NCI-H146 treated with DMSO at 0.1 percent for 48 hours (cell line): ENCODE results near the gene PRKG1.

Experiments
- DNase-seq: peaks from one replicate; lab custom pipeline; 2025; ENCODE audit not compliant: unreplicated experiment; lab: John Stamatoyannopoulos, UW

The PRKG1 gene

GRCh38 chr10:51786684-51787035 lies 712.4 kb downstream of the PRKG1 start:
- DNase-seq = no peak

GRCh38 chr10:51788273-51788672 lies 714.0 kb downstream of the PRKG1 start:
- no peak for DNase-seq

- DNase-seq = no peak
Measured at GRCh38 chr10:51789118-51789517, 714.8 kb downstream of the PRKG1 start.

DNA sequence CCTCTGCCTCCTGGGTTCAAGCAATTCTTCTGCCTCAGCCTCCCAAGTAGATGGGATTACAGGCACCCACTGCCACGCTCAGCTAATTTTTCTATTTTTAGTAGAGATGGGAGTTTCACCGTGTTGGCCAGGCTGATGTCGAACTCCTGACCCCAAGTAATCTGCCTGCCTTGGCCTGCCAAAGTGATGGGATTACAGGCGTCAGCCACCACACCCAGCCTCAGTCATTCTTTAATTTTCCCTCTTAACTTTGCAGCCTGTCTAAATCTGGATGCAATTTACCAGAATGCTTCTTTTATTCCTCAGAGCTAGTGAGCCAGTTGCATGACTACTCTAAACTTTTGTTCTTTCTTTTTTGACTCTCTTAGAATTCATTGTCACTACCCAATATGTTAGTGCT lies 715.6 kb downstream of the PRKG1 start:
- no peak for DNase-seq

GRCh38 chr10:51792678-51793077 lies 718.4 kb downstream of the PRKG1 start:
- DNase-seq = no peak

DNA sequence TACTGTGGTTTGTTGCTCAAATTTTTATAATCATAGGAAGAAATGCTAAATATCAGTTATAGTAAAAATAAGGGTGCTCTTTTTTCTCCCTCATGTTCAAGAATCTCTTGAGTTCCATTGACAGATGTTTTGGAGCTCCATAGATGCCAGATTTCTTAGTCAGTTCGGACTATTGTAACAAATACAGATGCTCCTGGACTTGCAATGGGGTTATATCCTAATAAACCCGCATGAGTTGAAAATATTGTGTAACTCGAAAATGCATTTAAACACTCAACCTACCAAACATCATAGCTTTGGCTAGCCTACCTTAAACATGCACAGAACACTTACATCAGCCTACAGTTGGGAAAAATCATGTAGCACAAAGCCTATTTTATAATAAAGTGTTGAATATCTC lies 725.8 kb downstream of the PRKG1 start:
- no peak for DNase-seq

DNA sequence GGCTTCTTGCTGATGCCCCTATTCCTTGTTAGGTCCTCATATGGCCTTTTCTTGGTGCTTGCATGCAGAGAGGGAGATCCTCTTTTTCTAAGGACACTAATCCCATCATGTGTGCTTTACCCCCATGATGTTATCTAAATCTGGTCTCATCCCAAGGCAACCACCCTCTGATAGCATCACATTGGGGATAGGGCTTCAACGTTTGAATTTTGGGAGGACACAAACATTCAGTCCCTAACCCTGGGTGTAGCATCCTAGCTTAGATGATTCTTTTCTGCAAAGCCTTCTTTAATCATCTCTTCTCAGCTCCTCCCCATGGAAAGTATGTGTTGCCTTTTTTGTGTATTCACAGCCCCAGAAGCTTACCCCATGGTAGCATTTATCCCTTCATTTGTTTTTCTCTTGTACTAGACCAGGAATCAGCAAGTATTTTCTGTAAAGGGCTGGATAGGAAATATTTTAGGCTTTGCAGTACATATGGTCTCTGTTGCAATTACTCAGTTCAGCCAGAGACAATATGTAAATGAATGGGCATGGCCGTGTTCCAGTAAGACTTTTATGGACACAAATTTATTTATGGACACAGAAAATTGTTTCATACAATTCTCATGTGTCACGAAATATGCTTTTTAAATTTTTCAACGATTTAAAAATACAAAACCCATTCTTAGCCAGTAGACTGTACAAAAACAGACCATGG lies 726.6 kb downstream of the PRKG1 start:
- DNase-seq = no peak

- no peak for DNase-seq
Measured at GRCh38 chr10:51802030-51802429, 727.7 kb downstream of the PRKG1 start.

DNA sequence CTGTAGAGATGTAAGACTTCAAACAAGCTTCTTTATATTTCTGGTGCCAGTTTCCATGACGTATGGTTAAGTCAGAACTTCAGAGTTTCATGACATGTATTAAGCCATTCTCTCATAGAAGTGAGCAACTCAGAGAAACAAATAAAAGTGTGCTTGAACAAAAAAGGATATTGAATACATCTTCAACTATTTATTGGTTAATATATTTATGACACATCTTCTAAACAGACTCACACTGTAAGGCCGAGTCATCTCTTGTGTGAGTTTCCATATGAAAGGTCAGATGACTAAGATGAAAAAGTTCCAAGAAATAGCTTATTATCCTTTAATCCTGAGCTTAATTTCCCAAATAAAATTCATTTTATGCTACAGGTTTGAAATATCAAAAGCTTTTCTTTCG lies 730.6 kb downstream of the PRKG1 start:
- DNase-seq = no peak

- no peak for DNase-seq
Measured at GRCh38 chr10:51806079-51806835, 732.0 kb downstream of the PRKG1 start.

DNA sequence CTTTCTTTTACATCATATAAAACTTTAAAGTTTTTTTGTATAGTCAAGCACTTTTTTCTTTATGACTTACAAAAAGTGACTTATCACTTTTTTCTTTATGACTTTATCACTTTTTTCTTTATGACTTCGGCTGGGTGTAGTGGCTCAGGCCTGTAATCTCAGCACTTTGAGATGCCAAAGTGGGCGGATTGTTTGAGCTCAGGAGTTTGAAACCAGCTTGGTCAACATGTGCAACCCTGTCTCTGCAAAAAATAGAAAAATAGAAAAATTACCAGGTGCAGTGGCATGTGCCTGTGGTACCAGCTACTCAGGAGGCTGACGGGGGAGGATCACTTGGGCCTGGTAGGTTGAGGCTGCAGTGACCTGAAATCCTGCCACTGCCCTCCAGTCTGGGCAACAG lies 733.9 kb downstream of the PRKG1 start:
- no peak for DNase-seq

DNA sequence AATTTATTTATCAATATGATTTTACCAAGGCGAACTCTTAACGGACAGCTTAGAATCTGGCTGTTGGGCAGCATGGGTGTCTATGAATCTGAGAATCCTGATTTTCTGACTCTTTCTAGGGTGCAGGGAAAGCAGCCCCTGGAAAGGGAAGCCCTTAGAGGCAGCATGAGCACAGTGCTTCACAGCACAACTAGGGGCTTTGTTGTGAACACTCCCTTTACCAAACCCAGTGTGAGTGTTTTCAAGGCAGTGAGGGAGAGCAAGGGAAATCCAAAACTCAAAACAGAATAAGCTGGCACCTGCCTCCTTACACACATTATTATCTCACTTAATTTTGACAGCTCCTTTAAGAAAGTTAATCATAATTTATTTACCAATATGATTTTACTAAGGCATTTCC lies 741.4 kb downstream of the PRKG1 start:
- no peak for DNase-seq

DNA sequence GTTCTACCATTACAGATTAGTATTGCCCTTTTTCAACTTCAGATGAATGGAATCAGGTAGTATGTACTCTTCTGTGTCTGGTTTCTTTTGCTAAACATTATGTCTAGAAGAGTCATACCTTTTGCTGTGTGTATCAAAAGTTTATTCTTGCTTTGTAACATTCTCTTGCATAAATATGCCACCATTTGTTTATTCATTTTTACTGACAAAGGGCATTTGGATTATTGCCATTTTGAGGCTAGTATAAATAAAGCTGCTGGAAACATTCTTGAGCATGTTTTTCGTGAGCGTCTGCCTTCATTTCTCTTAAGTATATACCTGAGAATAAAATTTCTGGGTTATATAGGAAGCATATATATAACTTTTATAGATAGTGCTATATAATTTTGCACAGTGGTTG lies 746.8 kb downstream of the PRKG1 start:
- no peak for DNase-seq

GRCh38 chr10:51821745-51822144 lies 747.5 kb downstream of the PRKG1 start:
- no peak for DNase-seq

GRCh38 chr10:51832652-51833383 lies 758.5 kb downstream of the PRKG1 start:
- DNase-seq = no peak

DNA sequence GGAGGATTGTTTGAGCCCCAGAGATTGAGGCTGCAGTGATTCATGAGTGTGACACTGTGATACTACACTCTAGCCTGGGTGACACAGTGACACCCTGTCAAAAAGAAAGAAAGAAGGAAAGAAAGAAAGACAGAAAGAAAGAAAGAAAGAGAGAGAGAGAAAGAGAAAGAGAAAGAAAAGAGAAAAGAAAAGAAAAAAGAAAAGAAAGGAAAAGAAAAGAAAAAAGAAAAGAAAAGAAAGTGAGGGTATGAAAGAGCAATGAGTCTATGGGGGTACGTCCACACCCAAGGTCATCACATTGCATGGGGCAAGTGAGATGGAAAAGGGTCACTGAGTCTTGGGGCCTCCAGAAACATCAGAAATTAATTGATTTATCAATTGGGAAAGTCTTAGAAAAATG lies 760.3 kb downstream of the PRKG1 start:
- DNase-seq = no peak

DNA sequence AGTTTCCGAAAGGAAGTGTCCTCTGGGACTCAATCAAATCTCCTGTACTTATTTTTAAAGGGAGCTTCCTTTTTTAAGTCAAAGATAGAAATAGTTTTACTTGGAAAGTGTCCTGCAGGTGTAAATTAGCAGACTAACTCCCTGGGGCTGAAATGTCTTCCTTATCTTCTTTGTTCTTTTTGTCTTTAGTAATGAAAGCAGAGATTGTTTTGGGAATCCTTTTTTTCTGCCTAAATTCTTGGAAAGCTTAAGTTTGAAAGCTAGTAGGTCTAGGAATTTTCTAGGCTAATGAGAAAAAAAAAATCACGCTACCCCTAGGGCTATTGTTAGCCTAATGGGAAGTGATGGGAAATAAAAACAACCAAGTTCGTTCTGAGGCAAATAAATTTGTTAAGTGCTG lies 764.2 kb downstream of the PRKG1 start:
- no peak for DNase-seq

DNA sequence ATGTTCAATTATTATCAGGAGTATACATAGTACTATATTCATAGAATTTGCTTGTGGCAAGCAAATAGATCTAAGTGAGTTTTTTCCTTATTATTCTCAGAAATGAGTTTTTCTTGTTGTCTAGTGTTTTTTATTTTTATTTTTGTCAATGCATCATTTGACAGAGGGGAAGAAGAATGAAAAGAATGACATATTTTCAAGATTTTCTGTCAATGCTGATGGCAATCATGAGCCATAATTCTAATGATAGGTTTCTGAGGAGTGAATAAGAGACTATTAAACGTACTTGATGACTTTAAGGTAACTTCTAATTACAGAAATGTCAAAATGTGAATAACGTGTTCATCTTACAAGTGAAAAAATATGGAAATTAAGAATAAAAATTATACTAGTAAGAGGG lies 769.7 kb downstream of the PRKG1 start:
- DNase-seq = no peak

DNA sequence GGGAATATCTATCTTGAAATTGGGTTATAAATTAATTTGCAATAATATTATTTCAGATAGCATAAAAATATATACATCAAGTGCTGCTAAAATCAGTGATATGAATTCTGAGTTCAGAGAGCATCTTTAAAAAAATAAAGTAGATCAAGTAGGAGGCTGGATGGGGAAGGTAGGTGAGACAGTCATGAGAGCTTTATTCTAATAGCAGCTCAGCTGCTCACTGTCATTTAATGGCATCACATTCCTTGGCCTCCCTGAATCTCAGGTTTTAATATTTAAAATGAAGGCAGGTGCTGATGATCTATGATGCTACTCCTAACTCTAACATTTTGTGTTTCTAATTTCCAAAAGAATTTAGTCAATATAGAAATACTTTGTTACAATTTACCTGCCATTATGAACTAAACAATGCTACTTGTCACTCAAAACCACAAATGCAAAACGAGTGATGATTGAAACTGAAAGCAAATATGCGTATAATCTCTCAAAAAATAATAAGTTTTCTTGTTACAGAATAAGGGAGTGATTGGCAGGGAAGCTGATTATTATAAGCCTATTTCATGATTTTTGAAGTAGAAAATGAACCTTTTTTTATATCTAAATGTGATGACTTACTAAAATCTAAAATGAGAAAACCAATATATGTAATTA lies 772.7 kb downstream of the PRKG1 start:
- no peak for DNase-seq

DNA sequence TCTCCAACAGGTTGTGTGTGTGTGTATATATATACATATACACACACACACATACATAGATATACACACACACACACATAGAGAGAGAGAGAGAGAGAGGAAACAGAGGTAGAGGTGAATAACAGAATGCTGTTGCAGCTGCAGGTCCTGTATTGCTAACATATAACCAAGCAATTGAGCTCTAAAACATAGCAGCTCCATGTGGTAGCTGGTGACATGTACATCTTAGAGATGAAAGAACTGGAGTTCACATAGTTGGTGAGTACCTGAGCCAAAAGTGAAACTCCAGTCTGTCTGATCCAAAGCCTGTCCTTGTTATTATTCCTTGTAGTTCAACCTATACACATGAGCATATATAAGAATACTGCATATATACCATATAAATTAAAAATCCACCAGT lies 778.0 kb downstream of the PRKG1 start:
- no peak for DNase-seq

GRCh38 chr10:51857305-51857704 lies 783.0 kb downstream of the PRKG1 start:
- DNase-seq = no peak

DNA sequence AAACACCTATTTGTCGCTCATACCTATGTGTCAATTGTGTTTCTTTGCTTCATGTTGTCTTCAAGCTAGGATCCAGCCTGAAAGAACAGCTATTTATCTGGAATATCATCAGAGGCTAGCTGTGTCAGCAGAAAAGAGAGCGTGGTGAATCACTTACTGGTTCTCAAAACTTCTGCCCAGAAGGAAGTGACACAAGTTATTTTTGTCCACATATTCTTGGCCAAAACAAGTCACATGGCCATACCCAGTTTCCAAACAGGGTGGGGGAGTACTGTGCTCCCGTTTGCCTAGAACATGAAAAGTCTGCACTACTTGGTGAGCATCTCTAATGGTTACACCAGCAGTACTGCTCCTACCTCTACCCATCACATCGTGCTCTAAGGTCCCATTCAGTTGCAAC lies 786.0 kb downstream of the PRKG1 start:
- DNase-seq = no peak
